ENCODE results near the gene ZFP92.

GRCh38 chrX:153445856-153446635 is 34.8 kb downstream of the ZFP92 start, which contains the start of gene TREX2:
- TF ChIP-seq FOS (IDR thresholded peaks at IDR 0.05; ENCODE audit: borderline replicate concordance, insufficient read depth, low read length) (no peak), CTCF (IDR thresholded peaks at IDR 0.05; ENCODE audit: extremely low read depth in 1 of 2, insufficient read depth in 1 of 2, low read depth in 1 of 2, low read length in 2 of 2) (no peak), MAX (IDR thresholded peaks at IDR 0.05; ENCODE audit: insufficient read depth, insufficient read length) (no peak)

Data from endothelial cell of umbilical vein (primary cell).